IPS DF 6.9 (cell line): ENCODE measurements around the gene ART4.

Source experiments
- DNase-seq: peaks from one replicate; pipeline ENCODE4 v3.0.0-alpha.2; 2013; ENCODE audit warnings: low read depth, low spot score
- H3K27ac ChIP-seq: one replicate; pipeline ENCODE4 v1.5.1; 2013; ENCODE audit warnings: low read length, control low read depth
- H3K27me3 ChIP-seq: 2 replicates; pipeline ENCODE4 v1.6.1; 2013; ENCODE audit warnings: mild to moderate bottlenecking, low read length; ENCODE audit not compliant: control insufficient read depth, insufficient read depth
- H3K36me3 ChIP-seq: 2 replicates; pipeline ENCODE4 v1.6.1; 2013; ENCODE audit warnings: low read length; ENCODE audit not compliant: control insufficient read depth, insufficient read depth
- H3K4me1 ChIP-seq: 2 replicates; pipeline ENCODE4 v1.6.1; 2013; ENCODE audit warnings: low read length; ENCODE audit not compliant: control insufficient read depth, insufficient read depth
- H3K4me3 ChIP-seq: 2 replicates; pipeline ENCODE4 v1.5.1; 2013; ENCODE audit warnings: mild to moderate bottlenecking, low read length
- H3K9me3 ChIP-seq: 2 replicates; pipeline ENCODE4 v1.6.1; 2013; ENCODE audit warnings: low read length, inconsistent platforms; ENCODE audit not compliant: control insufficient read depth, insufficient read depth
- whole genome bisulfite sequencing: extraction: QIAGEN DNeasy Blood & Tissue Kit; methylation state at CpG from one replicate; pipeline ENCODE4 v1.1.7; 2013; ENCODE audit warnings: mixed read lengths, missing lambda C conversion rate; ENCODE audit not compliant: insufficient read length, insufficient coverage; 5-methylcytosine and 5-hydroxymethylcytosine counted together

ART4 gene

DNA sequence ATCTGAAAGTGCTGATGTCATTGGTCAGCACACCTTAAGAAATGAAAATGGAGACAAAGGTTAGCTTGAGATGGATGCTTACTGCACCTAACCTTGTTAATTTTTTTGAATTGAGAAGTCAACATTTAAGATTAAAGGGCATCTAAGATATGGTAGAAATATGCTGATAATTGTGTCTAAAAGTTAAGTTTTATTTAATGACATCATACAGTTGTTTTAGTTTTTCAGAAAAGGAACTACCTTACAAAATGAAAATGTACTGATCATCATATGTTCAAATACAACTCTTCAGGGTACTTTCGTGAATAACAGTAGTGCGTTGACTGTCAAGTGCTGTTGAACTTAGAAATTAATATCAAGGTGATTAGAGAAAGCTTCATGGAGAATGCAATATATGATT is 31.8 kb downstream of the ART4 start:
- no peak for DNase-seq
- H3K4me3 ChIP-seq = no peak overlapping the region
- no peak overlapping the region for H3K27ac ChIP-seq
- no peaks in the 10 kb centered on the region for H3K36me3 ChIP-seq
- WGBS = no CpG with 5 or more reads among the region's 2 CpGs
- no peaks in the 10 kb centered on the region for H3K9me3 ChIP-seq
- no peaks in the 10 kb centered on the region for H3K4me1 ChIP-seq
- H3K27me3 ChIP-seq = no peaks in the 10 kb centered on the region

DNA sequence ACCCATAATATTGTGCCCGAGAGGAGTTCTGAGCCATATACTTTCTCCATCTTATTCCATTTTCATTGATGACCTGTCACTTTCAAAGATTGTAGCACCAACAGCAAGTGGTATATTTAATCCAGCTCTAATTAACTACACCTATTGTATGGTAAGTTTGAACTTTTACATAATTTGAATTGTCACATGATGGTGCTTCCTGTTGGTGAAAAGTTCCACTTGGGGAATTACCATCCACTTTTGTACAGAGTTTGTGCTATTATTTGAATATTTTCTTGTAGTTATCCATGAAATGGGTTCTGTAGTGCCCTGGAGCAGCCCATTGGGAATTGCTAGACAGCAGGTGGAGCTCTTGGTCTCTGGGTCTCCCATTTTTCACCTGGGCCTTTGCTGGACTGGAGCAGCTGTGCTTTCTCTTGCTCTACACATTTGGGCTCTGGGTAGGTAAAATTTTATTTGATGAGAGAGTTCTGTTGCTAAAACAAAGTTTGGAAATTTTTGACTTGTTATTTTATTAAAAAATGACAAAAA is 32.3 kb downstream of the ART4 start:
- no CpG with 5 or more reads among the region's 1 CpG for WGBS
- Histone ChIP-seq H3K36me3 (no peaks in the 10 kb centered on the region), H3K4me3 (no peak overlapping the region), H3K27me3 (no peaks in the 10 kb centered on the region), H3K27ac (no peak overlapping the region), H3K9me3 (no peaks in the 10 kb centered on the region), H3K4me1 (no peaks in the 10 kb centered on the region)
- DNase-seq = no peak

DNA sequence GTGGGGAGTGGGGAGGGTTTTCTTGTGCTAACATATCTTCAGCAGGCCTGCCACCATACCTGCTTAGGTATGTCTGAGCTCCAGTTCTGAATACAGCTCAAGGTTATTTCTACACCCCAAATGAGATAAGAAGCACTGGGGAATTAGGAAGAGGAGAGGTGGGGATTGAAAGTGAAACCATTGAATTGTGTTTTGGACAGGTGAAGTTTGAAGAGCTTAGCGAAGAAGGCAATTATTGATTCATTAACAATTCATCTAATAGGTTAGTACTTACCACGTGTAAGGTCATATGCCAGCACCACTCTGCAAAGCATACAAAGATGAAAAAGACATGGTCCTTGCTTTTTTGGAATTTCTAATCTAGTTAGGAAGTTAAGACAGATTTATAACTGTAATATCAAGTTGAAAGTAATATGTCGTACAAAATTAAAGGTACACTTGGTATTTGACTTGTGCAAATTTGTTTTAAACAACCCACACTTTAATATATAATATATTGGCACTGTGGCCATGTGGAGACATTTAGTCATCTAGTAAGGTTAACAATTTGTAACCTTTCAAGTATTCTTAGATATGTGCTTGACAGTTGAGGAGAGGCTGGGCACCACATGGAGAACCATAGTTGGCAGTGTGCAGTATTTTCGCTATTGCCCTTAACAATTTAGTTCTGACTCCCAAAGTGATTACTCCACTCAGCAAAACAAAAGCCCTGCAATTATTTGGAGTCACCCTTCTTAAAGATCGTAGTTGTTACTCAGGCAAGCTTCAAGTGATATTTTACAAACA is 33.0 kb downstream of the ART4 start:
- H3K4me1 ChIP-seq = no peaks in the 10 kb centered on the region
- no peaks in the 10 kb centered on the region for H3K9me3 ChIP-seq
- no peak overlapping the region for H3K27ac ChIP-seq
- DNase-seq = no peak
- H3K4me3 ChIP-seq = no peak overlapping the region
- no CpG with 5 or more reads among the region's 5 CpGs for WGBS
- H3K36me3 ChIP-seq = no peaks in the 10 kb centered on the region
- H3K27me3 ChIP-seq = no peaks in the 10 kb centered on the region

DNA sequence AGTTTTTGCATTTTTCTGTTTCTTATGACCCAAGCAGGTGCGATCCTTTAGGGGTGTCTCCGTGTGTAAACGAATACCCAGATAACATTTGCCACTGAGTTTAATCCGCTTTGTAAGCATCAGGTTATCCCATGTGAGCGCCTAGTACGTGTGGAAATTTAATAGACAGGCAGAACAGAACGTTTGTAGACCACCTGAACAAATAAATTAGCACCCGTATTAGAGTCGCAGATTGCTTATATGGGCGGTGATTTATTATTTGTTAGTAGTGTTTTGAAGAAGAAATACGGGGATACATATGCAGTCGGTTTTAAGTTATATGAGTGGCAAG is 39.5 kb downstream of the ART4 start:
- peak overlapping the region; percentile 90; the same call in 1 of the 2 replicates for H3K4me3 ChIP-seq
- no peaks in the 10 kb centered on the region for H3K9me3 ChIP-seq
- H3K27ac ChIP-seq = no peak overlapping the region
- WGBS = 100% methylated on average over 2 of the region's 12 CpGs
- no peak for DNase-seq
- no peaks in the 10 kb centered on the region for H3K4me1 ChIP-seq
- no peaks in the 10 kb centered on the region for H3K27me3 ChIP-seq
- H3K36me3 ChIP-seq = peaks cover 2% of the 10 kb centered on the region; the same call in 1 of the 2 replicates

DNA sequence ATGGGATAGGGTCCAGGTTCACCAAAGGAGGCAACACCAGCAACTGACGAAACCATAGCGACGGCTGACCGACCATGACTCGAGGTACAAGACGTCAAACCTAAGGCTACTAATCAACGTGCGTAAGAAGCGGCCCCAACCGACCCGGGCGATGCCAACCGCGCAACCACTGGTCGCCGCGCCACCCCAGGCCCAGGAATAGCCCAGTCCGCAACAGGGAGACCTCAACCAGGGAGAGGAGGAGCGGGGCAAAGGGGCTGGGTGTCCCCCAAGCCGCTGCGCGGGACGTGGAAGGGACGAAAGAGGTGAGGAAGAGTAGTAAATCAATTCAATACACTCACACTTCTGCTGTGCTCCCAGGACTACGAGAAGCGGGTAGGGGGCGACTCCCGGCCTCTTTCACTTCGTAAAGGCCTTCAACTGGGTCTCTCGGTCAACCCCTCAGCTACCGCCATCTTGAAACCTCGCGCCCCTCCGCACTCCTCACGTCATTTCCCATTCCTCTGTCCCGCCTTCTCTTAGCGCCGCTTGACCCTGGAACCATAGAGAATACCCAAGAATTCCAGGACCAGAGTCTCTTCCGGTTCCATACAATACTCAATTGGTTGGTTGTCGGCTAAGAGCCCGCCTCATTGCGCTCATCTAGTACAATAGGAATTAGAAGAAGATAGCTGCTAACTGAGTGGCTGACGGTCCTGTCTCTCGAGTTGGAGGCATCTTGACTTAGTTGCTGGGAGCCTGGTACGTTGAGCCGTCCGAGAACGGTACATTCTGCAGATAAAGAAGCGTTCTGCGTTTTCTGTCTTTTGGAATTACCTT is 40.1 kb downstream of the ART4 start, which contains the start of the genes C12orf60 and WBP11:
TSS of gene C12orf60 (plus strand) at position 660 of the 819 bp plus-strand sequence. CDS start 19,266 bp downstream, outside the sequence.
TSS of gene WBP11 (minus strand) at position 468 of the 819 bp plus-strand sequence. CDS start 2,095 bp downstream, outside the sequence.
- H3K36me3 ChIP-seq = peaks cover 2% of the 10 kb centered on the region; the same call in 1 of the 2 replicates
- H3K27me3 ChIP-seq = no peaks in the 10 kb centered on the region
- DNase-seq = peak; percentile 94
- H3K4me3 ChIP-seq = peak within 1 kb of the TSS; percentile 94
- no peaks in the 10 kb centered on the region for H3K4me1 ChIP-seq
- WGBS = no CpG with 5 or more reads among the region's 50 CpGs
- no peak within 1 kb of the TSS for H3K27ac ChIP-seq
- no peaks in the 10 kb centered on the region for H3K9me3 ChIP-seq

DNA sequence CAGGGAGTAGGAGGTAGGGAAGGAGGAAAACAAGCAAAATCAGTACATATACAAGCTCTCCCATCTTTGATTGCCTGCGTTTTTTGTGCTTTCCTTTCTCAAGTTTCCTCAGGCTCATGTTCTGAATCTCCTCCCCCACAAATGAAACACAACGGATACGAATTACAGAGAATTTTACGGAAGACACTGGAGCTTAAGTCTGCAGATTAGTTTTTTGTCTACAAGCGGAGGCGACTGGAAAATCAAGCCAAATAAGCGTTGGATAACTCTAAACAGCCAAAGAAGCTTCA is 40.7 kb downstream of the ART4 start:
- Histone ChIP-seq H3K9me3 (no peaks in the 10 kb centered on the region), H3K4me1 (no peaks in the 10 kb centered on the region), H3K36me3 (peaks cover 2% of the 10 kb centered on the region; the same call in 1 of the 2 replicates), H3K27ac (no peak overlapping the region), H3K27me3 (no peaks in the 10 kb centered on the region), H3K4me3 (peak overlapping the region; percentile 94)
- WGBS = no CpG with 5 or more reads among the region's 7 CpGs
- DNase-seq = no peak

DNA sequence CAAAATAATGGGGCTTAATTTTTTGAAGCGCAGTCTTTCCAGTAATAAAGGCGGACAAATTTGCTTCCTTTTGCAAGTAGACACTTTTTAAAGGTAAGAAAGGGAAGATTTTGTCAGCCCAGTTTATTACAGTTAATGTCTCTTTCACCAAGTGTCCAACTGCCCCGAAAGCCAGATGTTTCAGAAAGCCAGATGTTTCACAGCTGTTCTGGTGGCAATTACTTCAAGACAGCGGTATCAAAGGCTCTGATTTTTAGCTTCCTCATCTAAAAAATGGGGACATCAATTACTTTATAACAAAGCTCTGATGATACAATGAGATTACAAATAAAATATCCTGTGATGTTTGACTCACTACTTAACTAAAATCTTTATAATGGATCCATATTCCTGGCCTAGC is 41.1 kb downstream of the ART4 start:
- peak overlapping the region; percentile 94; the same call in 1 of the 2 replicates for H3K4me3 ChIP-seq
- WGBS = no CpG with 5 or more reads among the region's 4 CpGs
- peaks cover 2% of the 10 kb centered on the region; the same call in 1 of the 2 replicates for H3K36me3 ChIP-seq
- H3K9me3 ChIP-seq = no peaks in the 10 kb centered on the region
- no peaks in the 10 kb centered on the region for H3K4me1 ChIP-seq
- DNase-seq = no peak
- H3K27ac ChIP-seq = no peak overlapping the region
- no peaks in the 10 kb centered on the region for H3K27me3 ChIP-seq

DNA sequence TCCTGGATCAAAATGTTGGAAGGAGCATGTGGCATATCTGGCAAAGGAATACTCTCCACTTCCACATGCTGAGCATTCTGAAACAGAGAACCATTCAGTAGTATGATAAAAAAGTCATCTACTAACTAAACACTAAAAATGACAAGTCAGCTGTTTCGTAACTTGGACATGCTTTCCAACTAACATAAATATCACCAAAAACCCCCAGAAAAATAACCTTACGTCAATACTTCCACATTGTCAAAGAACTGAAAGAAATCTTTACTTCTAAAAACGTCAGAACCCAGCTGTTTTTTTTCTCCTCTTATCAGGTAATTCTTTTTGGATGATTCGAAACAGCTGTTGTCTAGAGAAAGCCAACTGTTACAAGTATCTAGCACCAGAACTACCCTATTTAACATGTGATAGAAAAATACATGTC is 48.3 kb downstream of the ART4 start:
- 100% methylated on average over 3 of the region's 4 CpGs for WGBS
- H3K4me3 ChIP-seq = no peak overlapping the region
- no peaks in the 10 kb centered on the region for H3K4me1 ChIP-seq
- H3K9me3 ChIP-seq = no peaks in the 10 kb centered on the region
- no peak for DNase-seq
- peaks cover 12% of the 10 kb centered on the region for H3K36me3 ChIP-seq
- H3K27ac ChIP-seq = no peak overlapping the region
- no peaks in the 10 kb centered on the region for H3K27me3 ChIP-seq

DNA sequence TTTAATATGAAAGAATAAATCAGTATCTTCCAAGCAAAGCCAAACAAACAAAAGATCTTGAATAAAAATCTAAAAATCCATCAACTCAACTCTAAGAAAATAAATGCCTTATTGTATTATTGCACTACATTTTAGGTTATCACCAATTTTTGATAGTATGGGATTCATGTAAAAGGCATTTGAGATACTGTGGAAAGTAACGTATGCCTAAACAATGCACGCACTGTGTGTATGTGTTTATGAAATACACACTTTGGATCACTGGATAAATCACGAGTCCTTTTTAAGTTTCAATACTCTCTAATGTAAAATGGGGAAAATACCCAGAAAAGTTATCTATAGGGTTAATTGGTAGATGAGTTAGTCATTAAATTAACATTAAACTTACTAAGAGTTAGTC is 57.8 kb downstream of the ART4 start:
- H3K4me1 ChIP-seq = no peaks in the 10 kb centered on the region
- WGBS = no CpG with 5 or more reads among the region's 3 CpGs
- no peaks in the 10 kb centered on the region for H3K27me3 ChIP-seq
- H3K36me3 ChIP-seq = peaks cover 13% of the 10 kb centered on the region
- no peak overlapping the region for H3K4me3 ChIP-seq
- no peak for DNase-seq
- H3K27ac ChIP-seq = no peak overlapping the region
- no peaks in the 10 kb centered on the region for H3K9me3 ChIP-seq

DNA sequence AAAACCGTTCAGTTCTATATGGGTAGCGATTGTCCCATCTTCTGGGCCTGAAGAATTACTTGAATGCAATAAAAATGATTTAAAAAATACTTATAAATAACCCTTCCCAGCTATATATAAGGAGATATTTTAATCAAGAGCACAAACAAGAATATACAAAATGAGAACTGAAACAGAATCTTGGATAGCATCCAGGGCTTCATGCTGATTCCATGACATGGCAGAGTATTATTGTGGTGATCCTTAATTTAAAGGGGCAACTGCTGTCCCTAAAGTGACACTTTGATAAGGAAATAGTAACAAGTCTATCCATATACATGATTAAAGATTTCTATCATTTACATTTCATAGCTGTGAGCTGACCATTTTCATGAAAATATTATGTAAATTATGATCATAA is 58.9 kb downstream of the ART4 start:
- H3K27ac ChIP-seq = no peak overlapping the region
- no peak overlapping the region for H3K4me3 ChIP-seq
- DNase-seq = no peak
- whole genome bisulfite sequencing = no CpG with 5 or more reads among the region's 2 CpGs
- H3K4me1 ChIP-seq = no peaks in the 10 kb centered on the region
- no peaks in the 10 kb centered on the region for H3K9me3 ChIP-seq
- peaks cover 8% of the 10 kb centered on the region; the same call in 1 of the 2 replicates for H3K36me3 ChIP-seq
- H3K27me3 ChIP-seq = no peaks in the 10 kb centered on the region
